Stimulated activated effector memory CD8-positive, alpha-beta T cell treated with anti-CD3 and anti-CD28 coated beads, Interleukin-12 subunit alpha, Interleukin-12 subunit beta, amount 100 ng/mL, for 72 hours (primary cell): ENCODE results near the gene PLD1.

ENCODE experiments used
- ATAC-seq: fragments of 150-1000 bp; cut with Tn5 transposase; 2 replicates; pipeline ENCODE4 v1.10.0; 2021
- DNase-seq, 2 donors: peaks; one replicate each; pipeline ENCODE4 v3.0.0; 2021 to 2022; ENCODE audit warnings: low spot score in 2 of 2
- H3K27ac Mint-ChIP-seq: one replicate; pipeline ENCODE4 v1.8.0; 2022; ENCODE audit warnings: mild to moderate bottlenecking, mixed read lengths
- H3K36me3 Mint-ChIP-seq: one replicate; pipeline ENCODE4 v1.8.0; 2022; ENCODE audit warnings: mild to moderate bottlenecking, mixed read lengths
- H3K4me1 Mint-ChIP-seq: one replicate; pipeline ENCODE4 v1.8.0; 2022; ENCODE audit warnings: mixed read lengths
- H3K4me3 Mint-ChIP-seq: one replicate; pipeline ENCODE4 v1.8.0; 2022; ENCODE audit warnings: mild to moderate bottlenecking, mixed read lengths
- H3K9me3 Mint-ChIP-seq: one replicate; pipeline ENCODE4 v1.8.0; 2022; ENCODE audit warnings: mixed read lengths

The PLD1 gene

DNA sequence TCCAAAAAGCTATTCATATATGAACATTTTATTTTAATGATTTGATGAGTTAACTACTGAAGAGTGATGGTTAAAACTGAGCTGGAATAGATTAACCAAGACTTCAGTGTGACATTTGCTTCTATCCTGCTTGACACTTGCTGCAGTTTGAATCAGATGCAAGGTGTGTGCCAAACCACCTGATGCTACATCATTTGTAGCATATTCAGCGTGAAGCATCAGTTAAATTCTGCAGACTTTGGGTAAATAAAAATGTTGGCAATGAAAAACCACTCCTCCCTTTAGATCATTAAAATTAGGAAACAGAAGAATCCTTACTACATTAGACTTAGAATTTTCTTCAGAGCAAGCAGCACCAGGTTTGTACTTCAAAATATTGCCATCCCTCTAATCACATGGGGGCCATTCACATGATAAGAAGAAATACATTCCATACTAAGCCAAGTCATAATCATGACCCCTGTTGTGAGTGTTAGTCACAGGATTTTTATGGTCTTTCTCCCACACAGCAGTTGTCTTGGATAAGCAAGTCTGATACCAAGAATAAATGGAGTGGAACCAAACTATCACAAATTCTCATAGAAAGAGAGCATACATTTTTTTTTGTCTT, 189.4 kb downstream of the PLD1 start:
- ATAC-seq, result no peak
- Mint-ChIP-seq H3K4me3 (no peak overlapping the region), H3K36me3 (no peaks in the 10 kb centered on the region), H3K9me3 (no peaks in the 10 kb centered on the region), H3K4me1 (peaks cover 2% of the 10 kb centered on the region), H3K27ac (no peak overlapping the region)
- no peak for DNase-seq

DNA sequence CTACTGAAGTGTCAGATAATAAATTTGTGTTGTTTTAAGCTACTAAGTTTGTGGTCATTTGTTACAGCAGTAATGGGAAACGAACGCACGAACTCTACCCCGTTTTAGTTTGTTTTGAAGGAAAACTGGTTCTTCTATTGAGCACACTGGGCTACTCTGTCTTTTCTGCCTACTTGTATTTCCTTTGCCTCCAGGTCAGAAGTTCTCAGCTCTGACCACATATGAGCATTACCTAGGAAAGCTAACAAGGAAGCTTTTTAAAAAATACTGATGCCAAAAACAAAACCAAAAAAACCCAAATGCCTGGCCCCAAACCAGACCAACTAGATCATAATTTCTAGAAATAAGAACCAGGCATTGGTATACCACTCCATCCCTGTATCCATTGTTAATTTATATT, 193.5 kb downstream of the PLD1 start:
- H3K36me3 Mint-ChIP-seq, result no peaks in the 10 kb centered on the region
- no peaks in the 10 kb centered on the region for H3K4me1 Mint-ChIP-seq
- DNase-seq, result no peak
- no peaks in the 10 kb centered on the region for H3K9me3 Mint-ChIP-seq
- H3K27ac Mint-ChIP-seq, result no peak overlapping the region
- no peak overlapping the region for H3K4me3 Mint-ChIP-seq
- ATAC-seq, result no peak

DNA sequence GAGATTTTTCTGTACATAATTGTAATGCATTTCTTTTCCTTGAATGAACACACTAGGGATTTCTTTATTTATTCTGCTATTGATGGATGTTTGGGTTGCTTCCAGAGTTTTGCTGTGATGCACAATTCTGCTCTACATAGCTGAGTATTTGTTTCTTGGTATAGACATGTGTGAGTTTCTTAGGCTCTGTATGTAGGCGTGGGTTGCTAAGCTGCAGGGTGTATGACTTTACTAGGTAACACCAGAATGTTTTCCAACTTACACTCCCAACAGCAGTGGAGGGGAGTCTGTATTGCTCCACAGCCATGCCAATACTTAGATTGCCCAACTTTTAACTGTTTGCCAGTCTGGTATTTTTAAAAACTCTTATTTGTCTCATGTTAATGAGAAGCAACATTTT, 194.6 kb downstream of the PLD1 start:
- H3K4me3 Mint-ChIP-seq, result no peak overlapping the region
- no peaks in the 10 kb centered on the region for H3K4me1 Mint-ChIP-seq
- no peak for DNase-seq
- no peak for ATAC-seq
- H3K27ac Mint-ChIP-seq, result no peak overlapping the region
- no peaks in the 10 kb centered on the region for H3K36me3 Mint-ChIP-seq
- H3K9me3 Mint-ChIP-seq, result no peaks in the 10 kb centered on the region

DNA sequence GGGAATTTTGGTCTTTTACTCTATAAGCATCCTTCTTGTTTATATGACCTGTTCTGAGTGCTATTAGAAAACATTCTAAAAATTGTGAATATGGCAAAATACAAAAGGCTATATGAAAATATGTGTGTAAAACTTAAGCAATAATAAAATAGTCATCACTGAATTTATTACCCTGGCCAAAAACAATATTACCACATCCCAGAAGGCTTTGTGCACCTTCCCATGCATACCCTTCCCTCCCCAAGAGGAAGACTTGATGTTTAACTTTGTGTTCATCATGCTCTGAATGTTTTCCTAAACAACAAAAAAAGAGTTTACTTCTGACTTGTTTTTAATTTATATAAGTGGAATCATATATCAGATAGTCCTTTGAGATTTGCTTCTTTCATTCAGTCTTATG, 195.0 kb downstream of the PLD1 start:
- Mint-ChIP-seq H3K4me3 (no peak overlapping the region), H3K36me3 (no peaks in the 10 kb centered on the region), H3K4me1 (no peaks in the 10 kb centered on the region), H3K27ac (no peak overlapping the region), H3K9me3 (no peaks in the 10 kb centered on the region)
- DNase-seq, result no peak
- ATAC-seq, result no peak

DNA sequence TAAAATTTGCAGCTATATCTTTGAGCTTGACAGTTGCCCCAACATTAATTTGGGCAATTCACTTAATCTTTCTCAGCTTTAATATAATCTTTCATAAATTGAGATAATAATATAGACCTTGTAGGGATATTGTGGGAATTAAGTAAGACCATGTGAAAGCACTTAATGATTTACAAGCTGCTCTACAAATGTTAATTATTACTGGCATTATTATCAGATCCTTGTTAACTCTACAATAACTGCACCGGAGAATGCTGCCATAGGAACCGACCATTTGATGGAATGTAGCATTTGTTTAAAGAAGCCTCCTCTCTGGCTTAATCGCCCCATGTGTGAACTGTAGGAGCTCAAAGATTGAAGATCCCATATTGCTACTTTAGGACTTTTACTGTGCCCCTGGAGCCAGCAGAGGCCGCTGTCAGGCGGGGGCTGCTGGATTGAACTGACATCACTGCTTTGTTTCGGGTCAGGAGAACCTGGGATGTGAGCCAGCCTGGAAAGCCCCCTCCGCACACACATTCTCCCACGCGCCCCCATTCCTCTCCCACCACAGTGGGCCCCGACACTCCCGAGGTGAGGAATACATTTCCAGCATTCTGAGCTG, 195.9 kb downstream of the PLD1 start:
- H3K4me3 Mint-ChIP-seq, result no peak overlapping the region
- ATAC-seq (peak; percentile 42), DNase-seq (no peak)
- H3K27ac Mint-ChIP-seq, result no peak overlapping the region
- H3K36me3 Mint-ChIP-seq, result no peaks in the 10 kb centered on the region
- no peaks in the 10 kb centered on the region for H3K4me1 Mint-ChIP-seq
- no peaks in the 10 kb centered on the region for H3K9me3 Mint-ChIP-seq

DNA sequence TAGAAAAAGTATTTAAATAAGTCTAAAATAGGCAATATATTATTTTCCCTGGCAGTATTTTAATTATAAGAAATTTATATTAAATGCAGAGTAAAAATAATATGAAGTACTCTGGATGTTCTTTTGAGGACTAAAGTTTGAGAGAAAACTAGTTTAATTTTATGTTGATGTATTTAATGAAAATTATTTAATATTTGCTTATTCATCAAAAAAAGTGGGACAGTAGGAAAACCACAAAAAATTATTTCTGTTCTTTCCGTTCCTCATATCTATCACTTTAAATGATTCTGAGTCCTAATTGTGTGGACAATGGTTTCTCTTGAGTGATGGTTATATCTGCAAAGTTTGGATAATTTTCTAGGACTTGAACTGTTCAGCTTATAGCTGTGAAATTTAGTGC, 202.8 kb downstream of the PLD1 start:
- no peaks in the 10 kb centered on the region for H3K9me3 Mint-ChIP-seq
- no peak for ATAC-seq
- H3K36me3 Mint-ChIP-seq, result peaks cover 14% of the 10 kb centered on the region
- H3K4me3 Mint-ChIP-seq, result no peak overlapping the region
- no peak overlapping the region for H3K27ac Mint-ChIP-seq
- no peak for DNase-seq
- H3K4me1 Mint-ChIP-seq, result no peaks in the 10 kb centered on the region

DNA sequence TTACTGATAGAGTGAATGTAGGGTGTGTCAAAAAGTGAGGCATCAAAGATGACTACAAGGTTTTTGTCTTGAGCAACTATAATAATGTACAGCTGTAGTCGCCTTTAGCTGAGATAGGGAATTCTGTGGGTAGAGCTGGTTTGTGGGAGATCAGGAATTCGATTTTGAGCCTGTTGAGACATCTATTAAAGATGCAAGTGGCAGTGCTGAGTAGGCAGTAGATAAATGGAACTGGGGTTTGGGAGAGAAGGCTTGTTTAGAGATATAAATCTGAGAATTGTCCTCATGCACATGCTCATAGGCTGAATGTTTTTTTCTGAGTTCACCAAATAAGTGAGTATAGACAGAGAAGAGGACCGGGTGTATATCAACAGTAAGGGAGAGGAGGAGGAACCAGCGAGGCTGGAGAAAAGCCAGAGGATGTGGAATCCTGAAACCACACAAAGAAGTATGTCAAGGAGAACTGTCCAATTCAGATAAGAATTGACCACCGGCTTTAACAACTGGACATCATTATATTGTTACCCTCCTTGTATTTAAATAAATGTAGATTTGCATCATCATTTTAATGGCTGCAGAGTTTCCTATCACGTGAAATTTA, 204.0 kb downstream of the PLD1 start:
- Mint-ChIP-seq H3K9me3 (no peaks in the 10 kb centered on the region), H3K4me3 (no peak overlapping the region), H3K27ac (no peak overlapping the region), H3K4me1 (no peaks in the 10 kb centered on the region), H3K36me3 (peaks cover 14% of the 10 kb centered on the region)
- no peak for ATAC-seq
- no peak for DNase-seq

DNA sequence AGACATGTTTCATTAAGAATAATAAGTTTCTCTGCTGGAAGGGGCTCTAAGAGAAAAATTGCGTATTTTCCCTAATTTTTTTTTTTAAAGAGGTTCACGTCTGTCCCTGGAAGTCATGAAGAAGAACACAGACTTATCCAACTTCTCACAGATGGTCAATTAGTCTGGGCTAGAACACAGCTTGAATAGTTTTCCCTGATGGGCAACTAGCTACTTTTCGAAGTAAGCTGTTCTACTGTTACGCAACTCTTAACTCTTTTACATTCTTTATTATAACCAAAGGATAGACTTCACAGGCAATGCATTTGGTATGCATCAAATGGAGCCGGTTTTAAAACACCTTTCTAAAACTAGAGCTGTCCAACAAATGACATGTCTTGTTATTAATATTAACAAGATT, 205.9 kb downstream of the PLD1 start:
- H3K9me3 Mint-ChIP-seq, result no peaks in the 10 kb centered on the region
- no peak overlapping the region for H3K27ac Mint-ChIP-seq
- no peak overlapping the region for H3K4me3 Mint-ChIP-seq
- no peaks in the 10 kb centered on the region for H3K4me1 Mint-ChIP-seq
- peaks cover 14% of the 10 kb centered on the region for H3K36me3 Mint-ChIP-seq
- ATAC-seq (no peak), DNase-seq (no peak)

DNA sequence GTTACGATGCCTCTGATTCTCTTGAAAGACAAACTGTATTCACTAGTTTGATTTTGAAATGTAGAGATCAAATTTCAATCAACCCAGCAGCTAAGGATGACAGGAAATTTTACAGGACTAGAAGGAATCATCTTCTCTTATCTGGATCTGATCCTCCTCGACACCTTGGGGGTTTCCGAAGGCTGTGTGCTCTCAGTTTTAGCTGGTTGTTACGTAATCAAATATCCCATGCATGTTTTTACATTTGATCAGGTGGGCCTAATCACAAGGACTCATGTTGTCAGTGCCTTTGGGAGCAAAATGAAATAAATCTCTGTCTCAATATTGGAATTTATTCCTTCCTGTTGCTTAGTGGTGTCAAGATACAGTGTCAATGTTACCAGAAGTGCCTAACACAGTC, 208.2 kb downstream of the PLD1 start:
- DNase-seq (no peak), ATAC-seq (no peak)
- peaks cover 9% of the 10 kb centered on the region for H3K36me3 Mint-ChIP-seq
- H3K9me3 Mint-ChIP-seq, result no peaks in the 10 kb centered on the region
- no peak overlapping the region for H3K4me3 Mint-ChIP-seq
- no peak overlapping the region for H3K27ac Mint-ChIP-seq
- no peaks in the 10 kb centered on the region for H3K4me1 Mint-ChIP-seq

DNA sequence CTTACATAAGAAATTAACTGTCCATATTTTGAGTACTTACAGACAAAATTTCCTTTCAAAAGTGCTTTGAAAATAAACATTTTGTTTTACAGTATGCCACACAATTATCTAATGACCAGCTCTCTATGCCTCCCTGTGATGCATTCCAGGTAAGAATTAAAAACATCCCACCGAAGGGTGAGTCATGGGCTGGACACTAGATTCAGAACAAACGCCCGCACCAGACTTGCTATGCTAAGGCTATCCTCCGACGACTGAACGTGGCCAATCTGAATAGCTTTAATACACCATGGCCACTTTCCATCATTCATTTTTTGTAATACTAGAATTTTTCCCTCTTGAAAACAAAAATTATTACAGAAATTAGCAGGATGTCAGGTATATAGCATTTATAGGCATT, 210.3 kb downstream of the PLD1 start:
- H3K4me3 Mint-ChIP-seq, result no peak overlapping the region
- DNase-seq, result no peak
- H3K9me3 Mint-ChIP-seq, result no peaks in the 10 kb centered on the region
- peaks cover 9% of the 10 kb centered on the region for H3K36me3 Mint-ChIP-seq
- H3K4me1 Mint-ChIP-seq, result no peaks in the 10 kb centered on the region
- no peak for ATAC-seq
- H3K27ac Mint-ChIP-seq, result no peak overlapping the region

DNA sequence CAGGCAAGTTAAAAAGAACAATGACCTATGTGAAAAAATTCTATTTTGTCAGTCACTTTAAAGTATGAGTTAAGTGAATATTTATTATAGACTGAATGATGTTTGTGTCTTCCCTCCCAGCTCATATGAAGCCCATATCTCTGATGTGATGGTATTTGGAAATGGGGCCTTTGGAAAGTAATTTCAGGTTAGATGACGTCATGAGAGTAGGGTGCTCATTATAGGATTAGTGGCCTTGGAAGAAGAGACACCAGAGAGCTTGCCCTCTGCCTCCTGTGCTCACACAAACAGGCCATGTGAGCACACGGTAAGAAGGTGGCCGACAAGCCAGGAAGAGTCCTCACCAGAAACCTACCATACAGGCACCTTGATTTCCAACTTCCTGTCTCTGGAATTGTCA, 211.3 kb downstream of the PLD1 start:
- no peaks in the 10 kb centered on the region for H3K4me1 Mint-ChIP-seq
- DNase-seq (no peak), ATAC-seq (no peak)

DNA sequence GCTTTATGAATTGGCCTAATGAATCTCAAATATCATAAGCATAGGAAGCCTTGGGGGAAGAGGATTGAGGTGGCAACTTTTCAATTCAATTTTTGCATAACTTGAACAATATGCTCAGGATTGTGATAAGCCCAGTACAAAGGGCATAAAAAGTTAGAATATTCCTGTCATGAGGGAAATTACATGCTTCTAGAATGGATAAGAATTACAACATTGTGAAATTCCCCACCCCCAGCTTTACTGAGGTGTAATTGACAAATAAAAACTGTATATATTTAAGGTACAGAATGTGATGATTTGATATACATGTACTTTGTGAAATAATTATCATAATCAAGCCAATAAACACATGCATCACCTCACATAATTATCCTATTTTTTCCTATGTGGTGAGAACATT, 217.5 kb downstream of the PLD1 start:
- Mint-ChIP-seq H3K4me1 (no peaks in the 10 kb centered on the region), H3K9me3 (no peaks in the 10 kb centered on the region), H3K4me3 (no peak overlapping the region), H3K36me3 (no peaks in the 10 kb centered on the region), H3K27ac (no peak overlapping the region)
- DNase-seq (no peak), ATAC-seq (no peak)

More for the DNA sequence above, 211.3 kb downstream of the PLD1 start:
- no peak overlapping the region for H3K4me3 Mint-ChIP-seq
- H3K27ac Mint-ChIP-seq, result no peak overlapping the region
- peaks cover 1% of the 10 kb centered on the region for H3K36me3 Mint-ChIP-seq
- no peaks in the 10 kb centered on the region for H3K9me3 Mint-ChIP-seq

DNA sequence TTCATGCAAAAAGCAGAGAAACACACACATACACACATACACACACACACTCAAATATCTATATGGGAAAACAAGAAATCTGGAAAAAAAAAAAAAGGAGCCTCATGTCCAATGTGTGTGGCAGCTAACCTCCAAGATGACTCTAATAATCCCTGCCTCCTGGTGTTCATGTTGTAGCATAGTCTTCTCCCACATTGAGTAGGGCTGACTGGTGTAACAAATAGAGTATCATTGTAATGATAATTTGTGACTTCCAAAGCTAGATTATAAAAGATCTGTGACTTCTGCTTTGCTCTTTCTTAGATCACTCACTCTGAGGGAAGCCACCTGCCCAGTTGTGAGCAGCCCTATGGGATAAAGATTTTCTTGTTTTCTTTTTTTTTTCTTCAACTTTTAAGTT, 219.2 kb downstream of the PLD1 start:
- no peaks in the 10 kb centered on the region for H3K36me3 Mint-ChIP-seq
- DNase-seq (no peak), ATAC-seq (no peak)
- no peak overlapping the region for H3K4me3 Mint-ChIP-seq
- H3K27ac Mint-ChIP-seq, result no peak overlapping the region
- no peaks in the 10 kb centered on the region for H3K9me3 Mint-ChIP-seq
- no peaks in the 10 kb centered on the region for H3K4me1 Mint-ChIP-seq

DNA sequence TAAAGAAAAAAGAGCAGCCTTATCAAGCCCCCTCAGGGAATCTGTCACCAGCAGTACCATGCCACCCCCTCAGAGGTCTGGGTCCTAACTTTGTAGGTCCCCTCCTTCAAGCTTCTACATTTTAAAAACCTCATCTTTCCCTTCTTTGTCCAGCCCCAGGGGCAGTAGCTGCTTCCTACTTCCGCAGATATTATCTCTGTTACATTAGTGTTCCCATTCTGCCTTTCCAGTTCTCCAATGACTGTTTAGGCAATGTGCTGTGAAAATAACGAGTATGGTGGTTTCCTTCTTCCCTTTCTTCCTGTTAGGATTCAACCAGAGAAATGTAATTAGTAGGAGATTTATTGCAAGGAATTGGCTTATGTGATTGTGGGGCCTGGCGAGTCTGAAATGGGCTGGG, 224.0 kb downstream of the PLD1 start:
- no peaks in the 10 kb centered on the region for H3K4me1 Mint-ChIP-seq
- H3K27ac Mint-ChIP-seq, result no peak overlapping the region
- H3K36me3 Mint-ChIP-seq, result no peaks in the 10 kb centered on the region
- DNase-seq (no peak), ATAC-seq (no peak)
- no peaks in the 10 kb centered on the region for H3K9me3 Mint-ChIP-seq
- H3K4me3 Mint-ChIP-seq, result no peak overlapping the region

DNA sequence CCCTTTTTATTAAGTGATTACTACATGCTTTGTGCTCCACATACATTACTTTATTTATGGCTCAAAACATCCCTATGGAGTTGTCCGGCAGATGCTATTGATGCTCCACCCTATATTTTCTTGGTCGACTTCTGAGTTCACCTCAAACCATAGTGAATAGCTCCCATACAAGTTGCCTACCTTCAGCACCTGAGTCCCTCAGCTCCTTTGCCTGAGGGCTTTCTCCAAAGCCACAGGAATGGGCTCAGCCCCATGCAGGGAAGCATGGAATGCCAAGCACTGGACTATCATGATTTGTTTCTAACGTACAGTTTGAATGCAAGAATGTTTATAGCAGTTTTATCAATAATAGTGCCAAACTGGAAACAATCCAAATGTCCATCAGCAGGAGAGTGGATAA, 225.2 kb downstream of the PLD1 start:
- H3K4me3 Mint-ChIP-seq, result no peak overlapping the region
- H3K36me3 Mint-ChIP-seq, result no peaks in the 10 kb centered on the region
- no peak overlapping the region for H3K27ac Mint-ChIP-seq
- ATAC-seq (no peak), DNase-seq (no peak)
- H3K9me3 Mint-ChIP-seq, result no peaks in the 10 kb centered on the region
- no peaks in the 10 kb centered on the region for H3K4me1 Mint-ChIP-seq

DNA sequence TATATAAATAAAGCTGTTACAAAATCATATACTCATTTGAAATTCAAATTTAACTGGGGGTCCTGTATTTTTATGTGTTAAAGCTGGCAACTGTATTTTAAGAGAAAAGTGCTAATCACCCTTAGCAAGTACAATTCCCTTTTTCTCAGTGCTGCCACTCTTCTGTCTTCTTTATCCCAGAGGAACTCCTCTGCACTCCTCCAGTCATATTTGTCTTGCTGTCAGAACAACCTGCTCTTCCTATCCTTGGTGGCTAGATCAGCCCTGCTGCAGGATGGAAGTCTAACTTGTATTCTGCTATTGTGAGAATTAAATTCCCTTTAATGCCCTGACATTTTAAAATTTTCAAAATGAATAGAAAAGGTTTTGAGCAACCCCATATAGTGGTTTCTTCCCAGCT, 226.2 kb downstream of the PLD1 start:
- no peaks in the 10 kb centered on the region for H3K9me3 Mint-ChIP-seq
- no peaks in the 10 kb centered on the region for H3K36me3 Mint-ChIP-seq
- DNase-seq (no peak), ATAC-seq (no peak)
- no peaks in the 10 kb centered on the region for H3K4me1 Mint-ChIP-seq
- no peak overlapping the region for H3K27ac Mint-ChIP-seq
- H3K4me3 Mint-ChIP-seq, result no peak overlapping the region
